Naive thymus-derived CD4-positive, alpha-beta T cell (primary cell): ENCODE data around the gene DHX57. TPM values are rescaled to one million over a fixed set of nuclear protein-coding genes. Genes with fewer than 3 reads are reported as not detected.

Experiments used
- ATAC-seq: fragments of 150-1000 bp; cut with Tn5 transposase; 2 replicates; pipeline ENCODE4 v1.10.0; 2021; ENCODE audit warnings: mild to moderate bottlenecking, moderate library complexity
- CTCF ChIA-PET: fragments of 350-600 bp; sonication (Branson Sonifier 250); formaldehyde crosslinking; loops from one replicate; lab custom pipeline; 2021; ENCODE audit warnings: antibody characterized with exemption; lab: Charles Lee
- POLR2A ChIA-PET: fragments of 350-600 bp; sonication (Branson Sonifier 250); formaldehyde crosslinking; loops from one replicate; lab custom pipeline; 2021; ENCODE audit warnings: antibody characterized with exemption, inconsistent platforms; lab: Charles Lee
- DNase-seq, 9 donors: peaks; one replicate each; pipeline versions ENCODE4 v3.0.0 to v3.0.0-alpha.2; 2020 to 2022; ENCODE audit warnings: mixed read lengths in 1 of 9
- H3K27ac ChIP-seq: one replicate; pipeline ENCODE4 v1.7.0; 2013; ENCODE audit warnings: mild to moderate bottlenecking, low read depth, low read length, moderate library complexity
- H3K27me3 ChIP-seq, 2 donors: one replicate each; pipeline ENCODE4 v1.7.0; 2013; ENCODE audit warnings: low read length in 2 of 2, mild to moderate bottlenecking in 2 of 2, moderate library complexity in 2 of 2; ENCODE audit not compliant: control insufficient read depth in 2 of 2, insufficient read depth in 2 of 2
- H3K36me3 ChIP-seq, 3 experiments: 1 replicate in 2 of 3; 2 replicates in 1 of 3; pipeline ENCODE4 v1.7.0; 2013; ENCODE audit warnings: low read length in 3 of 3, mild to moderate bottlenecking in 3 of 3, moderate library complexity in 1 of 3; ENCODE audit not compliant: insufficient read depth in 3 of 3, control insufficient read depth in 2 of 3
- H3K4me1 ChIP-seq, 2 donors: one replicate each; pipeline ENCODE4 v1.7.0; 2013; ENCODE audit warnings: low read length in 2 of 2, mild to moderate bottlenecking in 2 of 2, moderate library complexity in 1 of 2; ENCODE audit not compliant: control insufficient read depth in 2 of 2, insufficient read depth in 2 of 2
- H3K4me3 ChIP-seq: 2 replicates; pipeline ENCODE4 v1.7.0; 2013; ENCODE audit warnings: mild to moderate bottlenecking, low read length
- H3K9me3 ChIP-seq, 3 experiments: 1 replicate in 2 of 3; 2 replicates in 1 of 3; pipeline ENCODE4 v1.7.0; 2013; ENCODE audit warnings: low read length in 3 of 3; ENCODE audit not compliant: control insufficient read depth in 2 of 3
- H3K27ac Mint-ChIP-seq, 9 donors: one replicate each; pipeline ENCODE4 v1.8.0; 2020 to 2022; ENCODE audit warnings: mixed read lengths in 9 of 9, mild to moderate bottlenecking in 8 of 9, moderate library complexity in 5 of 9, inconsistent platforms in 2 of 9
- H3K27me3 Mint-ChIP-seq, 5 donors: one replicate each; pipeline ENCODE4 v1.8.0; 2021 to 2022; ENCODE audit warnings: mixed read lengths in 5 of 5, mild to moderate bottlenecking in 1 of 5
- H3K36me3 Mint-ChIP-seq, 5 donors: one replicate each; pipeline ENCODE4 v1.8.0; 2020 to 2022; ENCODE audit warnings: mixed read lengths in 5 of 5, mild to moderate bottlenecking in 3 of 5, inconsistent platforms in 1 of 5
- H3K4me1 Mint-ChIP-seq, 7 donors: one replicate each; pipeline ENCODE4 v1.8.0; 2020 to 2022; ENCODE audit warnings: mixed read lengths in 7 of 7, mild to moderate bottlenecking in 3 of 7, inconsistent platforms in 1 of 7
- H3K4me3 Mint-ChIP-seq, 10 donors: one replicate each; pipeline ENCODE4 v1.8.0; 2020 to 2022; ENCODE audit warnings: mild to moderate bottlenecking in 10 of 10, mixed read lengths in 10 of 10, moderate library complexity in 6 of 10, inconsistent platforms in 2 of 10
- H3K9me3 Mint-ChIP-seq, 11 donors: one replicate each; pipeline ENCODE4 v1.8.0; 2020 to 2022; ENCODE audit warnings: mixed read lengths in 11 of 11, mild to moderate bottlenecking in 4 of 11, inconsistent platforms in 1 of 11, moderate library complexity in 1 of 11
- intact Hi-C, 2 donors: fragments of 100-400 bp; cut with micrococcal nuclease; formaldehyde crosslinking; loops; one replicate each; pipeline ENCODE4 v1.15.1; 2023
- polyA plus RNA-seq, 2 donors: library from polyadenylated mRNA; unstranded; fragments of 300-500 nt; fragmentation: Illumina TruSeq; gene quantifications; one replicate each; pipeline ENCODE4 v1.2.3, GENCODE V29; 2021
- total RNA-seq, 6 experiments: library from RNA in 5 of 6; stranded (reverse) in 5 of 6; gene quantifications; 1 replicate in 5 of 6; 2 replicates in 1 of 6; pipeline ENCODE4 v1.2.3 and lab custom pipeline; 2021 to 2026

Gene DHX57
- total RNA-seq: 10 to 100 TPM; 12.9 to 19.8 (median 18.9) TPM
- polyA plus RNA-seq: 1 to 10 TPM; 8.8 TPM
- total RNA-seq (lab: John Stamatoyannopoulos, UW): 26.4 reads per million, percentile 57 among the genes with 10 or more reads in this experiment

- peak; percentile 64 to 83 (median 79) for DNase-seq
- peak within 1 kb of the TSS; percentile 91 for H3K4me3 ChIP-seq
Observed at GRCh38 chr2:38875576-38876367, at the start of gene DHX57, which contains the start of gene MORN2. TSS of gene DHX57 (minus strand) at chr2:38875934. CDS start at chr2:38868405, 7,529 bp downstream. TSS of gene MORN2 (plus strand) at chr2:38875976.

GRCh38 chr2:38922902-38923301 lies 47.2 kb upstream of the DHX57 start:
- Mint-ChIP-seq H3K27me3 (peaks cover 0 to 37% (median 7%) of the 10 kb centered on the region in 5 donors), H3K27ac (no peak overlapping the region)

More at GRCh38 chr2:38875576-38876367, at the start of gene DHX57, which contains the start of gene MORN2:
- H3K4me1 ChIP-seq: peaks cover 11 to 14% of the 10 kb centered on the region in 2 donors
- CTCF ChIA-PET: no interaction called here
- H3K4me3 Mint-ChIP-seq: peak within 1 kb of the TSS; percentile 94 to 100 (median 96)
- H3K9me3 ChIP-seq: no peaks in the 10 kb centered on the region
- no peaks in the 10 kb centered on the region for H3K27me3 ChIP-seq
- peaks cover 0 to 18% (median 7%) of the 10 kb centered on the region in 11 donors for H3K9me3 Mint-ChIP-seq
- ATAC-seq: peak; percentile 98
- H3K27me3 Mint-ChIP-seq: no peaks in the 10 kb centered on the region
- peaks cover 4 to 23% (median 15%) of the 10 kb centered on the region in 5 donors for H3K36me3 Mint-ChIP-seq
- peaks cover 0 to 5% (median 0%) of the 10 kb centered on the region in 3 experiments for H3K36me3 ChIP-seq
- peak within 1 kb of the TSS; percentile 82 to 99 (median 95) for H3K27ac Mint-ChIP-seq
- POLR2A ChIA-PET: interaction anchor here (0.7 to 1.0 kb wide), 4 partner anchors 11 to 134 kb away, joined by 3 to 6 read pairs (median 3); no protein-coding TSS in a partner anchor
- intact Hi-C loops: loop anchor here (1.0 to 10.0 kb wide), 8 partner anchors 97 to 559 kb away; partner anchors contain the start of genes GEMIN6 (in 2 of the 2), GALM (in 1 of the 2), MAP4K3 (in 1 of the 2) and SOS1 (in 1 of the 2)
- peak within 1 kb of the TSS; percentile 69 for H3K27ac ChIP-seq
- peaks cover 13 to 48% (median 32%) of the 10 kb centered on the region in 7 donors for H3K4me1 Mint-ChIP-seq

GRCh38 chr2:38922389-38922788 lies 46.7 kb upstream of the DHX57 start:
- ATAC-seq: no peak
- no peak overlapping the region for H3K27ac Mint-ChIP-seq
- Histone ChIP-seq H3K4me1 (no peaks in the 10 kb centered on the region), H3K9me3 (no peaks in the 10 kb centered on the region), H3K27me3 (no peaks in the 10 kb centered on the region), H3K27ac (no peak overlapping the region), H3K36me3 (no peaks in the 10 kb centered on the region), H3K4me3 (no peak overlapping the region)
- no peak for DNase-seq
- POLR2A ChIA-PET: no interaction called here
- peaks cover 0 to 3% (median 0%) of the 10 kb centered on the region in 5 donors for H3K36me3 Mint-ChIP-seq
- no peak overlapping the region for H3K4me3 Mint-ChIP-seq
- H3K27me3 Mint-ChIP-seq: peaks cover 0 to 40% (median 7%) of the 10 kb centered on the region in 5 donors
- peaks cover 0 to 2% (median 0%) of the 10 kb centered on the region in 11 donors for H3K9me3 Mint-ChIP-seq
- no peaks in the 10 kb centered on the region for H3K4me1 Mint-ChIP-seq
- CTCF ChIA-PET: no interaction called here
- intact Hi-C loops: no loop called here

More at GRCh38 chr2:38922902-38923301, 47.2 kb upstream of the DHX57 start:
- Histone ChIP-seq H3K27me3 (no peaks in the 10 kb centered on the region), H3K4me1 (no peaks in the 10 kb centered on the region), H3K4me3 (no peak overlapping the region), H3K27ac (no peak overlapping the region), H3K9me3 (no peaks in the 10 kb centered on the region), H3K36me3 (no peaks in the 10 kb centered on the region)
- Mint-ChIP-seq H3K4me3 (no peak overlapping the region), H3K36me3 (peaks cover 0 to under 1% (median 0%) of the 10 kb centered on the region in 5 donors), H3K4me1 (no peaks in the 10 kb centered on the region), H3K9me3 (peaks cover 0 to 2% (median 0%) of the 10 kb centered on the region in 11 donors)
- DNase-seq (no peak), ATAC-seq (no peak)
- ChIA-PET CTCF (no interaction called here), POLR2A (no interaction called here)
- intact Hi-C loops: no loop called here

- H3K4me1 ChIP-seq: no peaks in the 10 kb centered on the region
- peaks cover 0 to 13% (median 0%) of the 10 kb centered on the region in 7 donors for H3K4me1 Mint-ChIP-seq
- DNase-seq (no peak), ATAC-seq (no peak)
- H3K9me3 Mint-ChIP-seq: no peaks in the 10 kb centered on the region
- no peak overlapping the region for H3K27ac Mint-ChIP-seq
- H3K4me3 Mint-ChIP-seq: no peak overlapping the region
- POLR2A ChIA-PET: no interaction called here
- no peak overlapping the region for H3K27ac ChIP-seq
- intact Hi-C loops: no loop called here
- no peaks in the 10 kb centered on the region for H3K27me3 ChIP-seq
- CTCF ChIA-PET: no interaction called here
- no peaks in the 10 kb centered on the region for H3K36me3 ChIP-seq
- H3K9me3 ChIP-seq: no peaks in the 10 kb centered on the region
- H3K27me3 Mint-ChIP-seq: peaks cover 0 to 5% (median 0%) of the 10 kb centered on the region in 5 donors
- peaks cover 0 to under 1% (median 0%) of the 10 kb centered on the region in 5 donors for H3K36me3 Mint-ChIP-seq
- H3K4me3 ChIP-seq: no peak overlapping the region
Observed at GRCh38 chr2:38912619-38913018, 36.9 kb upstream of the DHX57 start.

- CTCF ChIA-PET: no interaction called here
- Histone ChIP-seq H3K27me3 (no peaks in the 10 kb centered on the region), H3K36me3 (no peaks in the 10 kb centered on the region), H3K4me1 (no peaks in the 10 kb centered on the region), H3K4me3 (no peak overlapping the region), H3K27ac (no peak overlapping the region), H3K9me3 (no peaks in the 10 kb centered on the region)
- ATAC-seq (no peak), DNase-seq (no peak)
- intact Hi-C loops: no loop called here
- H3K4me3 Mint-ChIP-seq: no peak overlapping the region
- no peak overlapping the region for H3K27ac Mint-ChIP-seq
- POLR2A ChIA-PET: no interaction called here
- peaks cover 0 to 5% (median 0%) of the 10 kb centered on the region in 5 donors for H3K27me3 Mint-ChIP-seq
- H3K36me3 Mint-ChIP-seq: no peaks in the 10 kb centered on the region
- H3K9me3 Mint-ChIP-seq: no peaks in the 10 kb centered on the region
- peaks cover 0 to 14% (median 0%) of the 10 kb centered on the region in 7 donors for H3K4me1 Mint-ChIP-seq
Observed at GRCh38 chr2:38911191-38911590, 35.5 kb upstream of the DHX57 start.

GRCh38 chr2:38909872-38910271 lies 34.1 kb upstream of the DHX57 start:
- H3K4me3 Mint-ChIP-seq: no peak overlapping the region
- H3K36me3 Mint-ChIP-seq: no peaks in the 10 kb centered on the region
- DNase-seq (no peak), ATAC-seq (no peak)
- no peak overlapping the region for H3K27ac ChIP-seq
- ChIA-PET CTCF (no interaction called here), POLR2A (no interaction called here)
- intact Hi-C loops: no loop called here
- no peaks in the 10 kb centered on the region for H3K9me3 ChIP-seq
- H3K27me3 ChIP-seq: no peaks in the 10 kb centered on the region
- H3K27ac Mint-ChIP-seq: no peak overlapping the region
- H3K4me1 Mint-ChIP-seq: peaks cover 0 to 14% (median 0%) of the 10 kb centered on the region in 7 donors
- no peaks in the 10 kb centered on the region for H3K9me3 Mint-ChIP-seq
- H3K36me3 ChIP-seq: no peaks in the 10 kb centered on the region
- peaks cover 0 to 3% (median 0%) of the 10 kb centered on the region in 5 donors for H3K27me3 Mint-ChIP-seq
- H3K4me3 ChIP-seq: no peak overlapping the region
- no peaks in the 10 kb centered on the region for H3K4me1 ChIP-seq
